ENCODE measurements around the gene KCNJ4. TPM values are rescaled to one million over a fixed set of nuclear protein-coding genes. Genes with fewer than 3 reads are reported as not detected.

The KCNJ4 gene
- total RNA-seq, 4 donors from 2014 or later, result not detected

- DNase-seq, result no peak
- H3K4me3 ChIP-seq, result no peak overlapping the region
- in situ Hi-C loops (cut with MboI; ENCODE audit: low pct_ligation_motif_present in 1 of 4, low pct_unique_long_range_greater_than_20kb in 1 of 4, low sequenced_read_pairs in 3 of 4), result no loop called here
- no peak overlapping the region for H3K27ac ChIP-seq
- 42% methylated on average over 3 of the region's 3 CpGs; no CpG with 5 or more reads in 1 of the 2 donors for WGBS, 2 donors (ENCODE audit: low coverage in 1 of 2)
- no peaks in the 10 kb centered on the region for H3K36me3 ChIP-seq
- H3K27me3 ChIP-seq, result peaks cover 96% of the 10 kb centered on the region
- TF ChIP-seq EP300 (IDR thresholded peaks at IDR 0.05; ENCODE audit: low read depth) (no peak), POLR2A (IDR thresholded peaks at IDR 0.05) (no peak), CTCF (IDR thresholded peaks at IDR 0.05) (no peak)
- H3K9me3 ChIP-seq, result no peaks in the 10 kb centered on the region
- intact Hi-C loops (cut with DNase I; ENCODE audit: low total_unique reads), result no loop called here
- peaks cover 0 to 15% (median 12%) of the 10 kb centered on the region in 4 donors for H3K4me1 ChIP-seq
Measured at GRCh38 chr22:38453996-38454352, 1.0 kb downstream of the KCNJ4 start.

GRCh38 chr22:38453066-38453672, 1.8 kb downstream of the KCNJ4 start:
- Histone ChIP-seq H3K4me3 (no peak overlapping the region), H3K27ac (no peak overlapping the region), H3K36me3 (no peaks in the 10 kb centered on the region), H3K27me3 (peaks cover 96% of the 10 kb centered on the region), H3K9me3 (no peaks in the 10 kb centered on the region), H3K4me1 (peaks cover 0 to 15% (median 12%) of the 10 kb centered on the region in 4 donors)
- WGBS, 2 donors (ENCODE audit: low coverage in 1 of 2), result 79 to 93% methylated on average over 8 to 11 of the region's 11 CpGs
- no peak for DNase-seq
- intact Hi-C loops (cut with DNase I; ENCODE audit: low total_unique reads), result no loop called here
- in situ Hi-C loops (cut with MboI; ENCODE audit: low pct_ligation_motif_present in 1 of 4, low pct_unique_long_range_greater_than_20kb in 1 of 4, low sequenced_read_pairs in 3 of 4), result no loop called here
- no peak for TF ChIP-seq POLR2AphosphoS5 (IDR thresholded peaks at IDR 0.05)
- TF ChIP-seq CTCF (IDR thresholded peaks at IDR 0.05), result no peak
- no peak for TF ChIP-seq EP300 (IDR thresholded peaks at IDR 0.05; ENCODE audit: low read depth)
- TF ChIP-seq POLR2A (IDR thresholded peaks at IDR 0.05), result no peak

- intact Hi-C loops (cut with DNase I; ENCODE audit: low total_unique reads), result no loop called here
- Histone ChIP-seq H3K36me3 (no peaks in the 10 kb centered on the region), H3K27me3 (peaks cover 92% of the 10 kb centered on the region), H3K27ac (no peak overlapping the region), H3K9me3 (no peaks in the 10 kb centered on the region), H3K4me3 (no peak overlapping the region), H3K4me1 (peaks cover 0 to 15% (median 12%) of the 10 kb centered on the region in 4 donors)
- WGBS, 2 donors (ENCODE audit: low coverage in 1 of 2), result 16 to 45% methylated on average over 7 to 19 of the region's 25 CpGs
- in situ Hi-C loops (cut with MboI; ENCODE audit: low pct_ligation_motif_present in 1 of 4, low pct_unique_long_range_greater_than_20kb in 1 of 4, low sequenced_read_pairs in 3 of 4), result no loop called here
- DNase-seq, result no peak
- TF ChIP-seq CTCF (IDR thresholded peaks at IDR 0.05), result no peak
- no peak for TF ChIP-seq POLR2A (IDR thresholded peaks at IDR 0.05)
- no peak for TF ChIP-seq POLR2AphosphoS5 (IDR thresholded peaks at IDR 0.05)
- no peak for TF ChIP-seq EP300 (IDR thresholded peaks at IDR 0.05; ENCODE audit: low read depth)
Measured at GRCh38 chr22:38452373-38453065, 2.5 kb downstream of the KCNJ4 start.

- WGBS, 2 donors (ENCODE audit: low coverage in 1 of 2), result 73% methylated on average over 4 of the region's 4 CpGs; no CpG with 5 or more reads in 1 of the 2 donors
Measured at GRCh38 chr22:38451864-38452263, 3.1 kb downstream of the KCNJ4 start.

More at GRCh38 chr22:38451864-38452263, 3.1 kb downstream of the KCNJ4 start:
- in situ Hi-C loops (cut with MboI; ENCODE audit: low pct_ligation_motif_present in 1 of 4, low pct_unique_long_range_greater_than_20kb in 1 of 4, low sequenced_read_pairs in 3 of 4), result no loop called here
- Histone ChIP-seq H3K9me3 (no peaks in the 10 kb centered on the region), H3K4me1 (peaks cover 0 to 15% (median 12%) of the 10 kb centered on the region in 4 donors), H3K27ac (no peak overlapping the region), H3K36me3 (no peaks in the 10 kb centered on the region), H3K4me3 (no peak overlapping the region), H3K27me3 (peaks cover 92% of the 10 kb centered on the region)
- no peak for DNase-seq
- TF ChIP-seq POLR2A (IDR thresholded peaks at IDR 0.05) (no peak), CTCF (IDR thresholded peaks at IDR 0.05) (no peak), POLR2AphosphoS5 (IDR thresholded peaks at IDR 0.05) (no peak), EP300 (IDR thresholded peaks at IDR 0.05; ENCODE audit: low read depth) (no peak)
- intact Hi-C loops (cut with DNase I; ENCODE audit: low total_unique reads), result no loop called here
